ENCODE results near the gene ZNF536. TPM values are rescaled to one million over a fixed set of nuclear protein-coding genes. Genes with fewer than 3 reads are reported as not detected.

The ZNF536 gene
- total and polyA plus RNA-seq, 12 donors: 0.22 to 10.7 (median 3.7) TPM

GRCh38 chr19:30376272-30376671, 4.1 kb downstream of the ZNF536 start:
- Histone ChIP-seq H3K9me3 (no peaks in the 10 kb centered on the region), H3K4me1 (no peaks in the 10 kb centered on the region), H3K27ac (no peak overlapping the region), H3K4me3 (no peak overlapping the region), H3K27me3 (peaks cover 0 to 66% (median 52%) of the 10 kb centered on the region in 7 donors), H3K36me3 (no peaks in the 10 kb centered on the region)
- intact Hi-C loops (cut with DNase I): no loop called here
- no peak for ATAC-seq
- no peak for TF ChIP-seq CTCF (IDR thresholded peaks at IDR 0.05)
- WGBS, 2 donors: 61 to 70% methylated on average over 4 of the region's 4 CpGs
- no peak for DNase-seq

- H3K9me3 ChIP-seq: no peaks in the 10 kb centered on the region
- peaks cover 0 to 63% (median 48%) of the 10 kb centered on the region in 7 donors for H3K27me3 ChIP-seq
- H3K4me3 ChIP-seq: no peak overlapping the region
- WGBS, 2 donors: 93 to 94% methylated on average over 15 of the region's 15 CpGs
- no peak for ATAC-seq
- intact Hi-C loops (cut with DNase I): no loop called here
- DNase-seq: no peak
- H3K36me3 ChIP-seq: no peaks in the 10 kb centered on the region
- H3K4me1 ChIP-seq: no peaks in the 10 kb centered on the region
- no peak overlapping the region for H3K27ac ChIP-seq
- no peak for TF ChIP-seq CTCF (IDR thresholded peaks at IDR 0.05)
These were observed 4.7 kb downstream of the ZNF536 start for GRCh38 chr19:30376826-30377425.

- Histone ChIP-seq H3K36me3 (no peaks in the 10 kb centered on the region), H3K4me1 (no peaks in the 10 kb centered on the region), H3K27ac (no peak overlapping the region), H3K4me3 (no peak overlapping the region), H3K9me3 (no peaks in the 10 kb centered on the region), H3K27me3 (peaks cover 0 to 50% (median 32%) of the 10 kb centered on the region in 7 donors)
- DNase-seq (no peak), ATAC-seq (no peak)
- TF ChIP-seq CTCF (IDR thresholded peaks at IDR 0.05): no peak
- intact Hi-C loops (cut with DNase I): no loop called here
- WGBS, 2 donors: 73 to 79% methylated on average over 4 of the region's 4 CpGs
These were observed 6.5 kb downstream of the ZNF536 start for GRCh38 chr19:30378701-30379100.

- no peak for TF ChIP-seq CTCF (IDR thresholded peaks at IDR 0.05)
- Histone ChIP-seq H3K4me3 (no peak overlapping the region), H3K27ac (no peak overlapping the region), H3K9me3 (no peaks in the 10 kb centered on the region), H3K27me3 (peaks cover 0 to 39% (median 22%) of the 10 kb centered on the region in 7 donors), H3K4me1 (no peaks in the 10 kb centered on the region), H3K36me3 (no peaks in the 10 kb centered on the region)
- no peak for DNase-seq
- WGBS, 2 donors: 56 to 66% methylated on average over 14 of the region's 14 CpGs
- intact Hi-C loops (cut with DNase I): no loop called here
- ATAC-seq: no peak
These were observed 7.8 kb downstream of the ZNF536 start for GRCh38 chr19:30379841-30380610.
